IMR-90 (cell line): ENCODE data around the gene AMZ2.
"Not testable (repeated sequence)": the region's sequence is repeated elsewhere in the genome, so short reads cannot be mapped to it uniquely, and the experiment has no call there.

Experiments
- CTCF ChIP-seq: conservative IDR thresholded peaks from 2 replicates; pipeline ENCODE4 v1.5.1; 2012; ENCODE audit warnings: mild to moderate bottlenecking, low read depth, low read length, improper control_type of control experiment
- ELK1 ChIP-seq: fragments of 150-350 bp; IDR thresholded peaks from 2 replicates; pipeline ENCODE4 v1.6.1; 2016; ENCODE audit warnings: low read depth, mild to moderate bottlenecking, low read length, moderate library complexity, borderline replicate concordance
- MAZ ChIP-seq: IDR thresholded peaks from 2 replicates; pipeline ENCODE4 v1.6.1; 2012; ENCODE audit warnings: low read depth, mild to moderate bottlenecking, low read length, improper control_type of control experiment, moderate library complexity, borderline replicate concordance
- POLR2A ChIP-seq: IDR thresholded peaks from 2 replicates; pipeline ENCODE4 v1.6.1; 2012; ENCODE audit warnings: mild to moderate bottlenecking, low read depth, low read length
- SMC3 ChIP-seq: fragments of 150-350 bp; IDR thresholded peaks from 2 replicates; pipeline ENCODE4 v1.6.1; 2016; ENCODE audit warnings: low read depth, mild to moderate bottlenecking, antibody characterized with exemption, low read length, moderate library complexity
- USF2 ChIP-seq: fragments of 150-350 bp; IDR thresholded peaks from 2 replicates; pipeline ENCODE4 v1.6.1; 2017; ENCODE audit warnings: mild to moderate bottlenecking, antibody characterized with exemption, low read length, low read depth

GRCh38 chr17:68237369-68238163 lies 10.3 kb upstream of the AMZ2 start:
- TF ChIP-seq ELK1, CTCF, MAZ, POLR2A, SMC3, USF2: not testable (repeated sequence)
